ENCODE data around the gene TSEN15.

The TSEN15 gene

DNA sequence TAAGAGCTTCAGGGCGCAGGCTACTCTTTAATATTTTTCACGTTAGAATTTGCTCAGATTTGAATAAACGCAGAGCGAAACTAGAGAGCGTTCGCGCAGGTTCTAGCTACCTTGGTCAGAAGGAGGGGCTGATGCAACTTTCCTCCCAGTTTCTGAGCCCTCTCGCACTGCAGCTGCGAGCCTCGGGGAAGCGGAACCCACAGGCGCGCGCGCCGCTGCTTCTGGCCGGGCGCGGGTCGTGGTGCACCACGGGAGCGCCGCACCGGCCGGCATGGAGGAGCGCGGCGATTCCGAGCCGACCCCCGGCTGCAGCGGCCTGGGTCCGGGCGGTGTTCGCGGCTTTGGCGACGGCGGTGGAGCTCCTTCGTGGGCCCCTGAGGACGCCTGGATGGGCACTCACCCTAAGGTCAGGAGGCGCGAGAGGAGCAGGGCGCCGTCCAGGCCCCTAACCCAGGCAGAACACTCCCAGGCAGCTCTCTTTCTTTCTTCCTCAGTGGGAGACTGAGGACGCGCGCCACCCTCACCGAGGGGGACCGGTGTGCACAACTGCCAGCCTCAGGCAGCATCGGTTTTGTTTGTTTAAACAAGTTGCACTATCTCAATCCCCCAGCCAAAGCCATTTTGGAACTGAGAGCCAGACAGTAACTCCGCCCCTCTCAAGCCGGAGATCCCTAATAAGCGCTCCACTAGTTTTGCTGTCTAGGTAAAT, at the start of gene TSEN15:
TSS of gene TSEN15 (plus strand) at position 246 of the 709 bp plus-strand sequence. CDS start at position 272, 26 bp downstream.
- Histone ChIP-seq H3K9ac (ENCODE audit: low read depth, low read length) (peak within 1 kb of the TSS; percentile 89), H3K27ac (ENCODE audit: low read depth, low read length) (peak within 1 kb of the TSS; percentile 90), H3K27me3 (ENCODE audit: control insufficient read depth, insufficient read depth, low read length) (peaks cover 12% of the 10 kb centered on the region), H3K9me3 (ENCODE audit: control insufficient read depth, insufficient read depth, low read length) (no peaks in the 10 kb centered on the region), H3K36me3 (ENCODE audit: control insufficient read depth, insufficient read depth, low read length) (peaks cover 16% of the 10 kb centered on the region), H3K4me3 (ENCODE audit: low read depth, low read length) (peak within 1 kb of the TSS; percentile 83), H3K4me1 (ENCODE audit: control insufficient read depth, insufficient read depth, low read length) (peaks cover 48% of the 10 kb centered on the region)

DNA sequence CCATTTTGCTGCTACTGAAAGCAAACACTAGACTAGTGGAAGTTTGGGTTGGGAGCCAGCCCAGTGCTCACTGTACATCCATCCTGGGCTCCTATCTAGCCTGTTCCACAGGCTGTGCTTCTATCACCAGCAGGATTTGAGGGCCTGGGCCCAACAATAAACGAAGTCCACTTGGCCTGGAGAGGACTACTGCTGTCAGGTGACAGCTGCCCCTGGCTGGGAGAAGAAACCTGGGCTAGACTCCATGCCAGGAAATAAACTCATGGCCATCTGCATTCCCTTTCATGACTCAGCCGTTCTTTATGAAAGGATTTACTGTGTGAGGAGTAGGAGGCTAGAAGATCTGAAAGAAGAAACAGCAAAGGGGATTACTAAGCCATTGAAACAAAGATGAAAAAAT, 49.5 kb upstream of the TSEN15 start:
- Histone ChIP-seq H3K4me1 (ENCODE audit: control insufficient read depth, insufficient read depth, low read length) (peaks cover 6% of the 10 kb centered on the region; the same call in 1 of the 2 replicates), H3K36me3 (ENCODE audit: control insufficient read depth, insufficient read depth, low read length) (no peaks in the 10 kb centered on the region), H3K4me3 (ENCODE audit: low read depth, low read length) (no peak overlapping the region), H3K9ac (ENCODE audit: low read depth, low read length) (no peak overlapping the region), H3K27ac (ENCODE audit: low read depth, low read length) (peak overlapping the region; percentile 78), H3K27me3 (ENCODE audit: control insufficient read depth, insufficient read depth, low read length) (no peaks in the 10 kb centered on the region), H3K9me3 (ENCODE audit: control insufficient read depth, insufficient read depth, low read length) (no peaks in the 10 kb centered on the region)

DNA sequence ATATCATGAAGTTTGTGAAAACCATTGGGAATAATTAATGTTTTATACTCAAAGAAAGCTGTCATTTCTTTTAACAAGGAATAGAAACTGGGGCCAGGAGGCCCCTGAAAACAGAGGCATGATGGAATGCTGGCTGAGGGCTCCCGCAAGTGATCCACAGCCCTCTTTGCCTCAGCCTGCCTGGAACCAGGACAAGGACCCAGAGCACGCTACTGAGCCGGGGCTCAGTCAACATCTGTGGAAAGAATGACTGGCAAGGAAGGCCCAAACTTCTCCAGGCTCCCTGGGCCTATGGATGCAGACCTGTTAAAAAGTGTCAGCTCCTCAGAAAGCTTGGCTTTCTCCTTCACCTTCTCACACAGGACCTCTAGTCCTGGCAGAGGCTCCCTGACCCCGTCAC, 46.6 kb upstream of the TSEN15 start:
- Histone ChIP-seq H3K27ac (ENCODE audit: low read depth, low read length) (no peak overlapping the region), H3K4me3 (ENCODE audit: low read depth, low read length) (no peak overlapping the region), H3K27me3 (ENCODE audit: control insufficient read depth, insufficient read depth, low read length) (no peaks in the 10 kb centered on the region), H3K36me3 (ENCODE audit: control insufficient read depth, insufficient read depth, low read length) (no peaks in the 10 kb centered on the region), H3K4me1 (ENCODE audit: control insufficient read depth, insufficient read depth, low read length) (peaks cover 6% of the 10 kb centered on the region; the same call in 1 of the 2 replicates), H3K9me3 (ENCODE audit: control insufficient read depth, insufficient read depth, low read length) (no peaks in the 10 kb centered on the region), H3K9ac (ENCODE audit: low read depth, low read length) (no peak overlapping the region)

DNA sequence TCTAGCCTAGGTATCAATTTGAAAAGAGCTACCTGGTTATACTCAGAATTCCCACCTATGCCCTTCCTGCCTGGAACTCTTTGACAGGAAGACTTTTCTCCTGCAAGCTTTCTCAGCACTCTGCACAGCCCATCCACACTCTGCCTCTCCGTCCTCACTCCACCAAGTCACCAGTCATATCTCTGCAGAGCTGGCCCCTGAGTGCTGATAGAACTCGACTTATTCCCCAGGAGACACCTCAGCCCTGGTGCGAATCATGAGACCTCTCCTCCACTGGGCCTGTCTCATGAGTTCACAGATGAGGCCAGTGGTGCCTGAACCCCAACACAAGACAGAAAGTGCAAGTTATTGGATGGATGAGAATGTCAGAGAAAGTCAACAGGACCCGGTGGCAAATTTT, 46.0 kb upstream of the TSEN15 start:
- H3K9me3 ChIP-seq (ENCODE audit: control insufficient read depth, insufficient read depth, low read length), result no peaks in the 10 kb centered on the region
- H3K27ac ChIP-seq (ENCODE audit: low read depth, low read length), result no peak overlapping the region
- H3K36me3 ChIP-seq (ENCODE audit: control insufficient read depth, insufficient read depth, low read length), result no peaks in the 10 kb centered on the region
- no peak overlapping the region for H3K4me3 ChIP-seq (ENCODE audit: low read depth, low read length)
- no peak overlapping the region for H3K9ac ChIP-seq (ENCODE audit: low read depth, low read length)
- H3K27me3 ChIP-seq (ENCODE audit: control insufficient read depth, insufficient read depth, low read length), result no peaks in the 10 kb centered on the region
- H3K4me1 ChIP-seq (ENCODE audit: control insufficient read depth, insufficient read depth, low read length), result peaks cover 8% of the 10 kb centered on the region; the same call in 1 of the 2 replicates

- Histone ChIP-seq H3K9ac (ENCODE audit: low read depth, low read length) (no peak overlapping the region), H3K4me1 (ENCODE audit: control insufficient read depth, insufficient read depth, low read length) (peaks cover 3% of the 10 kb centered on the region; the same call in 1 of the 2 replicates), H3K27me3 (ENCODE audit: control insufficient read depth, insufficient read depth, low read length) (no peaks in the 10 kb centered on the region), H3K36me3 (ENCODE audit: control insufficient read depth, insufficient read depth, low read length) (no peaks in the 10 kb centered on the region), H3K27ac (ENCODE audit: low read depth, low read length) (peak overlapping the region; percentile 34), H3K4me3 (ENCODE audit: low read depth, low read length) (no peak overlapping the region), H3K9me3 (ENCODE audit: control insufficient read depth, insufficient read depth, low read length) (no peaks in the 10 kb centered on the region)
Measured at GRCh38 chr1:184010788-184011187, 40.7 kb upstream of the TSEN15 start.

- H3K4me3 ChIP-seq (ENCODE audit: low read depth, low read length), result no peak overlapping the region
- H3K4me1 ChIP-seq (ENCODE audit: control insufficient read depth, insufficient read depth, low read length), result peaks cover 4% of the 10 kb centered on the region; the same call in 1 of the 2 replicates
- H3K9ac ChIP-seq (ENCODE audit: low read depth, low read length), result no peak overlapping the region
- H3K27me3 ChIP-seq (ENCODE audit: control insufficient read depth, insufficient read depth, low read length), result no peaks in the 10 kb centered on the region
- H3K9me3 ChIP-seq (ENCODE audit: control insufficient read depth, insufficient read depth, low read length), result no peaks in the 10 kb centered on the region
- no peaks in the 10 kb centered on the region for H3K36me3 ChIP-seq (ENCODE audit: control insufficient read depth, insufficient read depth, low read length)
- no peak overlapping the region for H3K27ac ChIP-seq (ENCODE audit: low read depth, low read length)
Measured at GRCh38 chr1:184012187-184012586, 39.3 kb upstream of the TSEN15 start.

- H3K9ac ChIP-seq (ENCODE audit: low read depth, low read length), result no peak overlapping the region
- no peaks in the 10 kb centered on the region for H3K36me3 ChIP-seq (ENCODE audit: control insufficient read depth, insufficient read depth, low read length)
- H3K4me3 ChIP-seq (ENCODE audit: low read depth, low read length), result no peak overlapping the region
- no peak overlapping the region for H3K27ac ChIP-seq (ENCODE audit: low read depth, low read length)
- H3K27me3 ChIP-seq (ENCODE audit: control insufficient read depth, insufficient read depth, low read length), result no peaks in the 10 kb centered on the region
- H3K4me1 ChIP-seq (ENCODE audit: control insufficient read depth, insufficient read depth, low read length), result peaks cover 10% of the 10 kb centered on the region
- no peaks in the 10 kb centered on the region for H3K9me3 ChIP-seq (ENCODE audit: control insufficient read depth, insufficient read depth, low read length)
Measured at GRCh38 chr1:184014271-184014670, 37.3 kb upstream of the TSEN15 start.

DNA sequence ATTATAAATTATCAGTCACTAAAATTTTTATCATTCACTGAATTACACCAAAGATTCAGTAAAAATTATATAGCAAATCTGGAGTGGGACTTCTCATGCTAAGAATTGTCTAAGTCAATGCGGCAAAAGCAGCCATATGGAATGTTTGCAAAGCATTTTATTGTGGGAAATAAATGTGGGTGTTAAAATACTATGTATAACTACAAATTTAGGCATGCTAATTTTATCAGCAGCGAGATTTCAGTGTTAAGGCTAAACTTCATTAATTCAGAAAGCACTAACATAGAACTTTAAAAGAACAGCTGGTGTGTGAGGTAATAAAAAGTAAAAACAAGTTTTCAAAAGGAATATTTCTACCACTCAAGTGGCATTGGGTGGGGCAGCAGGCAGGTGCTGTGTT, 35.4 kb upstream of the TSEN15 start:
- H3K9ac ChIP-seq (ENCODE audit: low read depth, low read length), result no peak overlapping the region

GRCh38 chr1:184017306-184017705, 34.2 kb upstream of the TSEN15 start:
- no peaks in the 10 kb centered on the region for H3K36me3 ChIP-seq (ENCODE audit: control insufficient read depth, insufficient read depth, low read length)
- no peak overlapping the region for H3K27ac ChIP-seq (ENCODE audit: low read depth, low read length)
- peaks cover 7% of the 10 kb centered on the region; the same call in 1 of the 2 replicates for H3K4me1 ChIP-seq (ENCODE audit: control insufficient read depth, insufficient read depth, low read length)
- H3K27me3 ChIP-seq (ENCODE audit: control insufficient read depth, insufficient read depth, low read length), result no peaks in the 10 kb centered on the region
- no peak overlapping the region for H3K4me3 ChIP-seq (ENCODE audit: low read depth, low read length)
- H3K9ac ChIP-seq (ENCODE audit: low read depth, low read length), result no peak overlapping the region
- no peaks in the 10 kb centered on the region for H3K9me3 ChIP-seq (ENCODE audit: control insufficient read depth, insufficient read depth, low read length)

More for the DNA sequence above, 35.4 kb upstream of the TSEN15 start:
- Histone ChIP-seq H3K27me3 (ENCODE audit: control insufficient read depth, insufficient read depth, low read length) (no peaks in the 10 kb centered on the region), H3K4me1 (ENCODE audit: control insufficient read depth, insufficient read depth, low read length) (peaks cover 7% of the 10 kb centered on the region; the same call in 1 of the 2 replicates), H3K27ac (ENCODE audit: low read depth, low read length) (no peak overlapping the region), H3K4me3 (ENCODE audit: low read depth, low read length) (no peak overlapping the region), H3K9me3 (ENCODE audit: control insufficient read depth, insufficient read depth, low read length) (no peaks in the 10 kb centered on the region), H3K36me3 (ENCODE audit: control insufficient read depth, insufficient read depth, low read length) (no peaks in the 10 kb centered on the region)

DNA sequence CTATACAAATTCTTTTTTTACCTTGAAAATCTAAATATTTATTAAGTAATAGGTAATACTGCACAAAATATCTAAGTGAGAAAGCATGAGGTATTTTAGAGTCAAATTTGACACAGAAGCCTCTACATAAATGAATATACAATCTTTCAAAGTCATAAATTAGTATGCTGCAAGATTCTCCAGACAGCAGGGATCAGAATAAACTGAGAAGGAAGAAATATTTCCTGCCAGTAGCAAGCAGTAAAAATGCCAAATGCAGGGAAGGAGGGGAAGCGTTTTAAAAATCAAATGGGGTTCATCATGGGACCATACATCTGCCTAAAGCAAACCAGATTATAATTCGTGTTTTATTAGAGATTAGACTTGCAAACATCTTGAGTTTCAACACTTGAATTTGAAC, 32.9 kb upstream of the TSEN15 start:
- no peak overlapping the region for H3K9ac ChIP-seq (ENCODE audit: low read depth, low read length)
- no peak overlapping the region for H3K4me3 ChIP-seq (ENCODE audit: low read depth, low read length)
- no peaks in the 10 kb centered on the region for H3K9me3 ChIP-seq (ENCODE audit: control insufficient read depth, insufficient read depth, low read length)
- H3K27me3 ChIP-seq (ENCODE audit: control insufficient read depth, insufficient read depth, low read length), result no peaks in the 10 kb centered on the region; the same call in 1 of the 2 replicates
- peaks cover 13% of the 10 kb centered on the region for H3K4me1 ChIP-seq (ENCODE audit: control insufficient read depth, insufficient read depth, low read length)
- H3K36me3 ChIP-seq (ENCODE audit: control insufficient read depth, insufficient read depth, low read length), result no peaks in the 10 kb centered on the region
- no peak overlapping the region for H3K27ac ChIP-seq (ENCODE audit: low read depth, low read length)

- H3K4me3 ChIP-seq (ENCODE audit: low read depth, low read length), result no peak overlapping the region
- peaks cover 3% of the 10 kb centered on the region; the same call in 1 of the 2 replicates for H3K27me3 ChIP-seq (ENCODE audit: control insufficient read depth, insufficient read depth, low read length)
- no peak overlapping the region for H3K9ac ChIP-seq (ENCODE audit: low read depth, low read length)
- H3K4me1 ChIP-seq (ENCODE audit: control insufficient read depth, insufficient read depth, low read length), result peaks cover 13% of the 10 kb centered on the region
- no peaks in the 10 kb centered on the region for H3K9me3 ChIP-seq (ENCODE audit: control insufficient read depth, insufficient read depth, low read length)
- H3K36me3 ChIP-seq (ENCODE audit: control insufficient read depth, insufficient read depth, low read length), result no peaks in the 10 kb centered on the region
- H3K27ac ChIP-seq (ENCODE audit: low read depth, low read length), result no peak overlapping the region
Measured at GRCh38 chr1:184019069-184019468, 32.5 kb upstream of the TSEN15 start.

All from HUES48 (cell line).